ENCODE data around the gene RABGGTA. TPM values are rescaled to one million over a fixed set of nuclear protein-coding genes. Genes with fewer than 3 reads are reported as not detected.
A peak's percentile ranks its signal among the peaks of the same experiment; 100 is the strongest.
"Not testable (repeated sequence)": the region's sequence is repeated elsewhere in the genome, so short reads cannot be mapped to it uniquely, and the experiment has no call there.

Gene RABGGTA
- total RNA-seq, 1 donor from 2014 or later, result 32.6 TPM

- no peaks in the 10 kb centered on the region for H3K27me3 ChIP-seq (ENCODE audit: control insufficient read depth, insufficient read depth, low read length)
- peak; percentile 97 for DNase-seq (ENCODE audit: low read depth)
- TF ChIP-seq, protein P1, sequence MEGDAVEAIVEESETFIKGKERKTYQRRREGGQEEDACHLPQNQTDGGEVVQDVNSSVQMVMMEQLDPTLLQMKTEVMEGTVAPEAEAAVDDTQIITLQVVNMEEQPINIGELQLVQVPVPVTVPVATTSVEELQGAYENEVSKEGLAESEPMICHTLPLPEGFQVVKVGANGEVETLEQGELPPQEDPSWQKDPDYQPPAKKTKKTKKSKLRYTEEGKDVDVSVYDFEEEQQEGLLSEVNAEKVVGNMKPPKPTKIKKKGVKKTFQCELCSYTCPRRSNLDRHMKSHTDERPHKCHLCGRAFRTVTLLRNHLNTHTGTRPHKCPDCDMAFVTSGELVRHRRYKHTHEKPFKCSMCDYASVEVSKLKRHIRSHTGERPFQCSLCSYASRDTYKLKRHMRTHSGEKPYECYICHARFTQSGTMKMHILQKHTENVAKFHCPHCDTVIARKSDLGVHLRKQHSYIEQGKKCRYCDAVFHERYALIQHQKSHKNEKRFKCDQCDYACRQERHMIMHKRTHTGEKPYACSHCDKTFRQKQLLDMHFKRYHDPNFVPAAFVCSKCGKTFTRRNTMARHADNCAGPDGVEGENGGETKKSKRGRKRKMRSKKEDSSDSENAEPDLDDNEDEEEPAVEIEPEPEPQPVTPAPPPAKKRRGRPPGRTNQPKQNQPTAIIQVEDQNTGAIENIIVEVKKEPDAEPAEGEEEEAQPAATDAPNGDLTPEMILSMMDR (IDR thresholded peaks at IDR 0.05; ENCODE audit: insufficient read depth, low read length, severe bottlenecking), result no peak
These were observed 39.2 kb downstream of the RABGGTA start, which contains the start of gene NEDD8 for GRCh38 chr14:24232121-24232644. NEDD8 (minus strand) TSS chr14:24232367; CDS start chr14:24232267, 100 bp downstream.

DNA sequence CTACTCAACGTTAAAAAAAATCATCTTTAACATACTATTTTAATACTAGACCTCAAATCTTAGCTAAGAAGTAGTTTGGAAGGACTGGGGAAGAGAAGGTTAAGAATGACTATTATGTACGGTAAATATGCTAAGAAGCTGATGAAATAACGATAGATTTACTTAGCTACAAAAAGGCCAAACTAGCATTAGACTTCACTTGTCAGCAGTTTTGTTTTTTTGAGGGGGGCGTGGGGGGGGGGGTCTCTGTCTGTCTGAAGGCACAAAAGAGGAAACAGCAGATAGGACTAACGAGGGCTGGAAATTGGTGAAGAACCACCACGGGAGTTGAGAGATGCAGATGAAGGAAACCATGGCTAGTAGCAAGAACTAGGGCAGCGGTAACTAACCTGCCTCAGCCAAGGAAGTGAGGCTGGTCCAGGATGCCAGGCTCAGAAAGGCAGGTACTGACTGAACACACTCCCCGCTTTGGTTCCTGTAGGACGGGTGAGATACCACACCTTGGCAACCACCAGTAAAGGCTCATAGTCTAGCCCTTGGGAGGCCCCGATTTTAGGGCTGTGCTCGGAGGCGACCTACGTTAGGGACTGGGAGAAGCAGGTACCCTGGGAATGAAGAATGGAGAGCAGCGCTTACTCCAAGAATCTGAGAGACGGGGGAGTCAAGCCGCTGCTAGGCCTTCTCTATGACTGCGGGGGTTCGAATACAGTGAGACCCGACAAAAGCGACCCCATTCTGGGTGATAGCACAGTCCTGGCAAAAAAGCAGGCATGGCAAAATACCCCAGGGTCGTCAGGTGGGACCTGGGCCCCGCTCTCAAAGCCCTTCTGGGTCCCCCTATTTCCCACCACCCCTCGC lies 39.9 kb downstream of the RABGGTA start:
- no peak for FAIRE-seq

More at GRCh38 chr14:24232121-24232644, 39.2 kb downstream of the RABGGTA start, which contains the start of gene NEDD8:
- H3K4me3 ChIP-seq (ENCODE audit: low read depth, low read length), result peak within 1 kb of the TSS; percentile 63
- FAIRE-seq, result no peak
- peaks cover 15% of the 10 kb centered on the region for H3K36me3 ChIP-seq (ENCODE audit: control insufficient read depth, insufficient read depth, low read length)

GRCh38 chr14:24228902-24229301 lies 42.5 kb downstream of the RABGGTA start:
- DNase-seq (ENCODE audit: low read depth) (no peak), FAIRE-seq (no peak)
- no peak overlapping the region for H3K4me3 ChIP-seq (ENCODE audit: low read depth, low read length)
- no peaks in the 10 kb centered on the region for H3K27me3 ChIP-seq (ENCODE audit: control insufficient read depth, insufficient read depth, low read length)
- H3K36me3 ChIP-seq (ENCODE audit: control insufficient read depth, insufficient read depth, low read length), result peaks cover 3% of the 10 kb centered on the region
- TF ChIP-seq, protein P1 (IDR thresholded peaks at IDR 0.05; ENCODE audit: insufficient read depth, low read length, severe bottlenecking), result no peak

More for the DNA sequence above, 39.9 kb downstream of the RABGGTA start:
- Histone ChIP-seq H3K4me3 (ENCODE audit: low read depth, low read length) (peak overlapping the region; percentile 63), H3K36me3 (ENCODE audit: control insufficient read depth, insufficient read depth, low read length) (peaks cover 12% of the 10 kb centered on the region), H3K27me3 (ENCODE audit: control insufficient read depth, insufficient read depth, low read length) (no peaks in the 10 kb centered on the region)
- DNase-seq (ENCODE audit: low read depth), result peak; percentile 30
- TF ChIP-seq, protein P1 (IDR thresholded peaks at IDR 0.05; ENCODE audit: insufficient read depth, low read length, severe bottlenecking), result no peak

DNA sequence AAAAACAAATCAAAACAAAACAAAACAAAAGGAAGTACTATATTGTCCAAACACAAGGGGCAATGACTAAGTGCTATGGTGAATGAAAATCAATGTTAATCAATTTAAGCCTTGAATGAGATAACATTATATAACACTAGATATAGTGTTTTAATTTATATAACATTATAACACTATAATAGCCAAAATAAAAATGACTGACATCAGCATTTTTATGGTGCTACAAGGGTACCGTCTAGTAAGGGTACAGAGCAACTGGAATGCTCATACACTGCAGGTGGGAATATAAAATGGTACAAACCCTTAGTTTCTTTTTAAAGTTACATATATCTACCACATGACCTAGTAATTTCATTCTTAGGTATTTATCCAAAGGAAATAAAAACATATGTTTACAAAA lies 44.9 kb downstream of the RABGGTA start:
- Histone ChIP-seq H3K4me3 (ENCODE audit: low read depth, low read length) (no peak overlapping the region), H3K27me3 (ENCODE audit: control insufficient read depth, insufficient read depth, low read length) (no peaks in the 10 kb centered on the region), H3K36me3 (ENCODE audit: control insufficient read depth, insufficient read depth, low read length) (peaks cover 3% of the 10 kb centered on the region)
- DNase-seq (ENCODE audit: low read depth) (no peak), FAIRE-seq (no peak)
- TF ChIP-seq, protein P1 (IDR thresholded peaks at IDR 0.05; ENCODE audit: insufficient read depth, low read length, severe bottlenecking), result no peak

GRCh38 chr14:24224618-24225071 lies 46.8 kb downstream of the RABGGTA start:
- DNase-seq (ENCODE audit: low read depth) (peak; percentile 97), FAIRE-seq (no peak)
- no peak overlapping the region for H3K4me3 ChIP-seq (ENCODE audit: low read depth, low read length)
- H3K36me3 ChIP-seq (ENCODE audit: control insufficient read depth, insufficient read depth, low read length), result peaks cover 1% of the 10 kb centered on the region
- no peaks in the 10 kb centered on the region for H3K27me3 ChIP-seq (ENCODE audit: control insufficient read depth, insufficient read depth, low read length)
- TF ChIP-seq, protein P1 (IDR thresholded peaks at IDR 0.05; ENCODE audit: insufficient read depth, low read length, severe bottlenecking), result no peak

- DNase-seq (ENCODE audit: low read depth); H3K4me3 ChIP-seq (ENCODE audit: low read depth, low read length); H3K27me3 ChIP-seq (ENCODE audit: control insufficient read depth, insufficient read depth, low read length); FAIRE-seq; H3K36me3 ChIP-seq (ENCODE audit: control insufficient read depth, insufficient read depth, low read length): not testable (repeated sequence)
These were observed 48.4 kb downstream of the RABGGTA start for GRCh38 chr14:24222987-24223386.
